ENCODE data around the gene PLEKHG4.

The PLEKHG4 gene

DNA sequence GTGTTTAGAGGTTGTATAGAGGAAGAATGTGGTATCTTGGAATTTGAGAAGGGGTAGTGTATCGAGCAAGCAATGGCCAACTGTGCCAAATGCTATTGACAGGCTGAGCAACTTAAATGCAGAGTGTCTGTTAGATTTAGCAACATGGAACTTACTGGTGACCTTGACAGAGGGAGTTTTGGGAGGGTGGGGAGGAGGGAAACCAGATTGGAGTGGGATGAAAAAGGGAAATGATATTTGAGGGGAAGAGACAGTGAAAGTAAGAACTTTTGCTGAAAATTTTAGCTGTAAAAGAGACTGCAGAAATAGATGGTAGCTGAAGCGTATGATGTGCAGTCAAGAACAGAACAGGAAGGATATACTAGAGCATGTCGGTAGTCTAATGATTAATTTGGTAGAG is 48.4 kb downstream of the PLEKHG4 start:
- DNase-seq = no peak

DNA sequence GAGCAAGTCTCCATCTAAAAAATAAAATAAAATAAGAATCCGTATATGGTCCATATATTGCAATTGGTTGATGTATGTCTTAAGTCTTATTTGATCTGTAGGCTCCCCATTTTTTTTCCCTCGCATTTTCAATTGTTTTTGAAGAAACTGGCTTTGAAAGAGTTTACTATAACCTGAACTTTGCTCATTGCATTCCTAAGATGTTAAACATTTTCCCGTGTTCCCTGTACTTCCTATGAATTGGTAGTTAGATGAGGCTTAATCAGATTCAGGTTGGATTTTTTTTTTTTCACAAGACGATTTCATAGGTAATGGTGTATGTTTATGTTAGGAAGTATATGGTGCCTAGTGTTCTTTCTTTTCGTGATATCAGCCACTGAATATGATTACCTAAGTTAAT is 50.6 kb downstream of the PLEKHG4 start:
- no peak for DNase-seq

DNA sequence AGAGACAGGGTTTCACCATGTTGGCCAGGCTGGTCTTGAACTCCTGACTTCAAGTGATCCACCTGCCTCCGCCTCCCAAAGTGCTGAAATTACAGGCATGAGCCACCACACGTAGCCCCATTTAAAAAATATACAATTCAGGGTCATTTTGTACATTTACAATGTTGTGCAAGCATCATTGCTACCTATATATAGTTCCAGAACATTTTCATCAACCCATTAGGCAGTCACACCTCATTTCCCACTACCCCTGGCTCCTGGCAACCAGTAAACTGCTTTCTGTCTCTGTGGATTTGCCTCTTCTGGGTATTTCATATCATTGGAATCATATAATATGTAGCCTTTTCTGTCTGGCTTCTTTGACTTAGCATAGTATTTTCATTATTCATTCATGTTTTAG is 54.0 kb downstream of the PLEKHG4 start:
- no peak for DNase-seq

DNA sequence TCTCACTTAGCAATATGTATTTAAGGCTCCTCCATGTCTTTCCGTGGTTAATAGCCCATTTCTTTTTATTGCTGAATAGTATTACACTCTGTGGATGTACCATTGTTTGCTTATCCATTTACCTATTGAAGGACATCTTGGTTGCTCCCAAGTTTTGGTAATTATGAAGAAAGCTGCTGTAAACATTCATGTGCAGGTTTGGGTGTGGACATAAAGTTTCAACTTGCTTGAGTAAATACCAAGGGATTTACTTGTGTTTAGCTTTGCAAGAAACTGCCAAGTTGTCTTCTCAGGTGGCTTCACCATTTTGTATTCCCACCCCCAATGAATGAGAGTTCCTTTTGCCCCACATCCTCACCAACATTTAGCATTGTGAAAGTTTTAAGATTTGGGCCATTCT is 56.8 kb downstream of the PLEKHG4 start:
- no peak for DNase-seq

DNA sequence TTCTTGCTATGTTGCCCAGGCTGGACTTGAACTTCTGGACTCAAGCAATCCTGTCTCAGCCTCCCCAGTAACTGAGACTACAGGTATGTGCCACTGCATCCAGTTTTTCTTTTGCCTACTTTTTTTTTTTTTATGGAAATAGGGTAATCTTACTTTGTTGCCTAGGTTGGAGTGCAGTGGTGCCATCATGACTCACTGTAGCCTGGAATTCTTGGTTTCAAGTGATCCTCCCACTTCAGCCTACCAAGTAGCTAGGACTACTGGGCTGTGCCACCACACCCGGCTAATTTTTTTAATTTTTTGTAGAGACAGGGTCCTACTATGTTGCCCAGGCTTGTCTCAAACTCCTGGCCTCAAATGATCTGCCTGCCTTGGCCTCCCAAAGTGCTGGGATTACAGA is 57.3 kb downstream of the PLEKHG4 start:
- DNase-seq = no peak
